Measurements from ENCODE around the gene FOLR2. TPM values are rescaled to one million over a fixed set of nuclear protein-coding genes. Genes with fewer than 3 reads are reported as not detected.
A peak's percentile ranks its signal among the peaks of the same experiment; 100 is the strongest.

The FOLR2 gene
- total RNA-seq, 1 experiment from 2014 or later, result not detected

DNA sequence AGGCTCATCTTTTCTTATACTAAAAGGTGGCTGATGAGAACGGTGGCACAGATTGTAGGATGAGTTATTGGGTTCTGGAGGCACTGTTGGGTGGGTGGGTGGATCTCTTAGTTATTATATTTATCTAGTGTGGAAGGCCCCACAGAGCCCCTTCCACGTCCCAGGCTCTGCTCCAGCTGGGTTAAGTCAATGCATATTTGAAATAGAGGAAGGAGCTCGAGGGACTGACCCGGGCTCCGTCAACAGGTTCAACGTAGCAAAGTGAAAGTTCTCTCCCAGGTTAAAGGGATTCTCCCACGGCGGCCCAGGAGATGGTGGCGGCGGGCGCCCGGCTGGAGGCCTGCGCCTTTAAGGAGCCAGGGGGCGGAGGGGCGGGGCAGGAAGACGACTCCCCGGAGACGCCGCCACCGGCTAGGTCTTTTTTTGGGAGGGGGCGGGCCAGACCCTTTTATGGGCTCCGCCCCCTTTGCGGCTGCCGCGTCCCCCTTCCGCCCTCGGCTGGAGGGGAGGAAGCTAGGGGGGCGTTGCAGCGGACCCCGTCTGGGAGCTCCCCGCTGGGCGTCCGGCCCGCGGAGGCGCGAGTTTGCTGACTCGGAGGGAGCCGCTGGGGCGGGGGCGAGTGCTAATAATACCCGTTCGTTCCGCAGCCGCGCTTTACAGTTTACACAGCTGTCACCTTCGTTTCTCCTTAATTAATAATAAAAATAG lies 6.5 kb downstream of the FOLR2 start:
- H3K4me1 ChIP-seq (ENCODE audit: control insufficient read depth, insufficient read depth, low read length), result peaks cover 22% of the 10 kb centered on the region
- POLR2A ChIA-PET, result no interaction called here
- BruUV-seq (replicated peaks), result no TSS peak
- peak overlapping the region; percentile 95 for H3K4me3 ChIP-seq (ENCODE audit: low read depth in 2 of 2, low read length in 2 of 2)
- TF ChIP-seq, protein P1, sequence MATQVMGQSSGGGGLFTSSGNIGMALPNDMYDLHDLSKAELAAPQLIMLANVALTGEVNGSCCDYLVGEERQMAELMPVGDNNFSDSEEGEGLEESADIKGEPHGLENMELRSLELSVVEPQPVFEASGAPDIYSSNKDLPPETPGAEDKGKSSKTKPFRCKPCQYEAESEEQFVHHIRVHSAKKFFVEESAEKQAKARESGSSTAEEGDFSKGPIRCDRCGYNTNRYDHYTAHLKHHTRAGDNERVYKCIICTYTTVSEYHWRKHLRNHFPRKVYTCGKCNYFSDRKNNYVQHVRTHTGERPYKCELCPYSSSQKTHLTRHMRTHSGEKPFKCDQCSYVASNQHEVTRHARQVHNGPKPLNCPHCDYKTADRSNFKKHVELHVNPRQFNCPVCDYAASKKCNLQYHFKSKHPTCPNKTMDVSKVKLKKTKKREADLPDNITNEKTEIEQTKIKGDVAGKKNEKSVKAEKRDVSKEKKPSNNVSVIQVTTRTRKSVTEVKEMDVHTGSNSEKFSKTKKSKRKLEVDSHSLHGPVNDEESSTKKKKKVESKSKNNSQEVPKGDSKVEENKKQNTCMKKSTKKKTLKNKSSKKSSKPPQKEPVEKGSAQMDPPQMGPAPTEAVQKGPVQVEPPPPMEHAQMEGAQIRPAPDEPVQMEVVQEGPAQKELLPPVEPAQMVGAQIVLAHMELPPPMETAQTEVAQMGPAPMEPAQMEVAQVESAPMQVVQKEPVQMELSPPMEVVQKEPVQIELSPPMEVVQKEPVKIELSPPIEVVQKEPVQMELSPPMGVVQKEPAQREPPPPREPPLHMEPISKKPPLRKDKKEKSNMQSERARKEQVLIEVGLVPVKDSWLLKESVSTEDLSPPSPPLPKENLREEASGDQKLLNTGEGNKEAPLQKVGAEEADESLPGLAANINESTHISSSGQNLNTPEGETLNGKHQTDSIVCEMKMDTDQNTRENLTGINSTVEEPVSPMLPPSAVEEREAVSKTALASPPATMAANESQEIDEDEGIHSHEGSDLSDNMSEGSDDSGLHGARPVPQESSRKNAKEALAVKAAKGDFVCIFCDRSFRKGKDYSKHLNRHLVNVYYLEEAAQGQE (IDR thresholded peaks at IDR 0.05; ENCODE audit: insufficient read depth in 1 of 2, low read depth in 2 of 2, low read length in 1 of 2), result no peak
- TF ChIP-seq POLR2AphosphoS5 (IDR thresholded peaks at IDR 0.05; ENCODE audit: low read depth, low read length) (peak; percentile 48; the same call in 1 of the 2 replicates), SIN3A (IDR thresholded peaks at IDR 0.05; ENCODE audit: borderline replicate concordance, insufficient read depth, low read depth, low read length) (peak; percentile 87; the same call in 1 of the 2 replicates), TCF7L2 (IDR thresholded peaks at IDR 0.05; ENCODE audit: low read depth, low read length) (no peak)
- TF ChIP-seq, protein P2, sequence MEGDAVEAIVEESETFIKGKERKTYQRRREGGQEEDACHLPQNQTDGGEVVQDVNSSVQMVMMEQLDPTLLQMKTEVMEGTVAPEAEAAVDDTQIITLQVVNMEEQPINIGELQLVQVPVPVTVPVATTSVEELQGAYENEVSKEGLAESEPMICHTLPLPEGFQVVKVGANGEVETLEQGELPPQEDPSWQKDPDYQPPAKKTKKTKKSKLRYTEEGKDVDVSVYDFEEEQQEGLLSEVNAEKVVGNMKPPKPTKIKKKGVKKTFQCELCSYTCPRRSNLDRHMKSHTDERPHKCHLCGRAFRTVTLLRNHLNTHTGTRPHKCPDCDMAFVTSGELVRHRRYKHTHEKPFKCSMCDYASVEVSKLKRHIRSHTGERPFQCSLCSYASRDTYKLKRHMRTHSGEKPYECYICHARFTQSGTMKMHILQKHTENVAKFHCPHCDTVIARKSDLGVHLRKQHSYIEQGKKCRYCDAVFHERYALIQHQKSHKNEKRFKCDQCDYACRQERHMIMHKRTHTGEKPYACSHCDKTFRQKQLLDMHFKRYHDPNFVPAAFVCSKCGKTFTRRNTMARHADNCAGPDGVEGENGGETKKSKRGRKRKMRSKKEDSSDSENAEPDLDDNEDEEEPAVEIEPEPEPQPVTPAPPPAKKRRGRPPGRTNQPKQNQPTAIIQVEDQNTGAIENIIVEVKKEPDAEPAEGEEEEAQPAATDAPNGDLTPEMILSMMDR (IDR thresholded peaks at IDR 0.05), result no peak
- H3K9me3 ChIP-seq (ENCODE audit: control insufficient read depth, insufficient read depth, low read depth, low read length), result no peaks in the 10 kb centered on the region
- intact Hi-C loops (cut with micrococcal nuclease; ENCODE audit: unreplicated experiment), result no loop called here
- in situ Hi-C loops (cut with HindIII; ENCODE audit: low pct_unique_long_range_greater_than_20kb, low sequenced_read_pairs), result no loop called here
- no peaks in the 10 kb centered on the region for H3K36me3 ChIP-seq (ENCODE audit: control insufficient read depth, insufficient read depth, low read length)
- ATAC-seq (peak; percentile 86), DNase-seq (ENCODE audit: low read depth, low spot score) (peak; percentile 38)
- CTCF ChIA-PET, result interaction anchor here (0.6 to 0.7 kb wide), 2 partner anchors 15 to 198 kb away, joined by 4 read pairs; no protein-coding TSS in a partner anchor
- peak overlapping the region; percentile 89 for H3K27ac ChIP-seq (ENCODE audit: low read length)
- no peaks in the 10 kb centered on the region for H3K27me3 ChIP-seq (ENCODE audit: control insufficient read depth, insufficient read depth, low read length)

DNA sequence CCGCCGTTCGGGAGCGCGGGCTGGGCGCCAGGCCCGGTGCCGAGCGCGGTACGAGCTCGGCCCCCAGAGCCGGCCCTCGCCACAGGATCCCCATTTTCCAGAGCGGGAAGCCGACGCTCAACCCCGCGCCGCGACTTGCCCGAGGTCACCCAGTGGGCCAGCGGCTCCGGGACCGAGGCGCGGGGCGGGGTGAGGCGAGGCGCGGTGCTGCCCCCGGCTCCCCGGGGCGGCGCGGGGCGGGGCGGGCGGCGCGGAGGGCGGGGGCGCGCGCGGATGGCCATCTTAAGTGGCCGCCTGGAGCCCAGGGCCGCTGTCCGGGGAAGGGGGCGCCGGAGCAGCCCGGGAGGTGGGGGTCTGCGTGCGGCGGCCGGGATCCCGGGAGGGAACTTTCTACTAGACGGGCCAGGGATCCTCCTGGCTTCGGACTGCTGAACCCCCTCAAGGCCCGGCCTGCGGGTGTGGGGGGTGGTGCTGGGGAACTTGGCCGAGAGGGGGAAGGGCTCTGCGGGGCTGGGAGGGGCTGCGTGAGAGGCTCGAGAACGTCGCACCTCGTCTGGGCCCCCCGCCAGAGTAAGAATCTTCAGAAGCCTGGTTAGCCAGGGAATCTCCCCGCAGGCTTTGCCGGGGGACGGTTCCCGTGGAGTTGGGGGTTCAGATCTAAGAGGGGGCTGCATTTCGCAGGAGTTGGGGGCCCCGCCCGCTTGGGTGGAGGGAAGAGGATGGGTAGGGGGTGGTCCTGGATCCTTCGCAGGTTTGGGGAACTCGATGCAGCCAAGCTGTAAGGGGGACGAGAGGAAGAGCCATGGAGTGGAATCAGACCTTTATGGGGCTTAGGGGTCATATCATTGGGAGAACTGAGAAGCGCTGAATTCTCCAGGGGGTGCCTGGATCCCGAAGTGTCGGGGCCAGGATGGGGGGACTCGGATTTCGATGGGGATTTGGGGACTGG lies 7.3 kb downstream of the FOLR2 start:
- ChIA-PET CTCF (interaction anchor here (0.6 to 0.7 kb wide), 2 partner anchors 14 to 199 kb away, joined by 4 read pairs; no protein-coding TSS in a partner anchor), POLR2A (no interaction called here)
- no peaks in the 10 kb centered on the region for H3K9me3 ChIP-seq (ENCODE audit: control insufficient read depth, insufficient read depth, low read depth, low read length)
- H3K4me1 ChIP-seq (ENCODE audit: control insufficient read depth, insufficient read depth, low read length), result peaks cover 22% of the 10 kb centered on the region
- peak overlapping the region; percentile 97 for H3K27ac ChIP-seq (ENCODE audit: low read length)
- peak overlapping the region; percentile 95 for H3K4me3 ChIP-seq (ENCODE audit: low read depth in 2 of 2, low read length in 2 of 2)
- no peaks in the 10 kb centered on the region for H3K27me3 ChIP-seq (ENCODE audit: control insufficient read depth, insufficient read depth, low read length)
- intact Hi-C loops (cut with micrococcal nuclease; ENCODE audit: unreplicated experiment) (no loop called here), in situ Hi-C loops (cut with HindIII; ENCODE audit: low pct_unique_long_range_greater_than_20kb, low sequenced_read_pairs) (no loop called here)
- TF ChIP-seq POLR2AphosphoS5 (IDR thresholded peaks at IDR 0.05; ENCODE audit: low read depth, low read length) (no peak; the same call in none of the 2 replicates), TCF7L2 (IDR thresholded peaks at IDR 0.05; ENCODE audit: low read depth, low read length) (no peak), SIN3A (IDR thresholded peaks at IDR 0.05; ENCODE audit: borderline replicate concordance, insufficient read depth, low read depth, low read length) (peak; percentile 46; the same call in 1 of the 2 replicates)
- TF ChIP-seq, protein P1 (IDR thresholded peaks at IDR 0.05; ENCODE audit: insufficient read depth in 1 of 2, low read depth in 2 of 2, low read length in 1 of 2), result no peak
- TF ChIP-seq, protein P2 (IDR thresholded peaks at IDR 0.05), result no peak
- no peaks in the 10 kb centered on the region; the same call in 1 of the 2 replicates for H3K36me3 ChIP-seq (ENCODE audit: control insufficient read depth, insufficient read depth, low read length)
- ATAC-seq (peak; percentile 87), DNase-seq (ENCODE audit: low read depth, low spot score) (no peak)
- BruUV-seq (replicated peaks), result no TSS peak

Measured in Panc1 (cell line).